Measurements from ENCODE around the gene HSFX2. TPM values are rescaled to one million over a fixed set of nuclear protein-coding genes. Genes with fewer than 3 reads are reported as not detected.
A peak's percentile ranks its signal among the peaks of the same experiment; 100 is the strongest.
"Not testable (repeated sequence)": the region's sequence is repeated elsewhere in the genome, so short reads cannot be mapped to it uniquely, and the experiment has no call there.

The HSFX2 gene, protein sequence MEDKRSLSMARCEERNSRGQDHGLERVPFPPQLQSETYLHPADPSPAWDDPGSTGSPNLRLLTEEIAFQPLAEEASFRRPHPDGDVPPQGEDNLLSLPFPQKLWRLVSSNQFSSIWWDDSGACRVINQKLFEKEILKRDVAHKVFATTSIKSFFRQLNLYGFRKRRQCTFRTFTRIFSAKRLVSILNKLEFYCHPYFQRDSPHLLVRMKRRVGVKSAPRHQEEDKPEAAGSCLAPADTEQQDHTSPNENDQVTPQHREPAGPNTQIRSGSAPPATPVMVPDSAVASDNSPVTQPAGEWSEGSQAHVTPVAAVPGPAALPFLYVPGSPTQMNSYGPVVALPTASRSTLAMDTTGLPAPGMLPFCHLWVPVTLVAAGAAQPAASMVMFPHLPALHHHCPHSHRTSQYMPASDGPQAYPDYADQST
- polyA plus RNA-seq (2013, experiment 1 of 2) = not detected
- 0.81 TPM for polyA plus RNA-seq (2013, experiment 2 of 2)

DNA sequence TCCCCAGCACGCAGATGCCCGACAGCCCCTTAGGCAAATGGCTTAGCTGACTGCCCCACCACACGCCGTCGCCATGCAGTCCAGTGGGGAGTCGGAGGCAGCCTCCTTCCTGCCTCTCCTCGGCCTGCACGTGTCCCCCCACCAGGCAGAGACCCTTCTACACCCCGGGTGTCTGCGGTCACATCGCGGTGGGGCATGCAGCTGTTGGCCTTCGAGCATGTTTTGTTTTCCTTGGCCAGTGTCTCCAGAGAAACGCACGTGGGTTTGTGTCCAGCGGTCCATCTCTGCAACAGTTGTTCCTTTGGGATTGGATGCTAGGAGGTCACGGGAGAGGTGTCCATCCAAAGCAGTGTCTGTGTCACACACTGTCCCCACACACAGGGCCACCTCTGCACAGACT lies at the start of gene HSFX2:
HSFX2 (minus strand) TSS at position 101 of the 400 bp plus-strand sequence. CDS start 614 bp downstream, outside the sequence.
- H3K4me3 ChIP-seq (ENCODE audit: extremely low read depth, insufficient read depth, low read length, poor library complexity, severe bottlenecking); H3K27ac ChIP-seq (ENCODE audit: low read depth, low read length, severe bottlenecking); H3K36me3 ChIP-seq (ENCODE audit: control insufficient read depth, insufficient read depth, low read length); H3K9me3 ChIP-seq (ENCODE audit: control insufficient read depth, low read length); H3K4me1 ChIP-seq (ENCODE audit: control insufficient read depth, insufficient read depth, low read length, poor library complexity, severe bottlenecking): not testable (repeated sequence)
- no CpG with 5 or more reads among the region's 17 CpGs for WGBS, 2 experiments (ENCODE audit: insufficient coverage in 2 of 2)

DNA sequence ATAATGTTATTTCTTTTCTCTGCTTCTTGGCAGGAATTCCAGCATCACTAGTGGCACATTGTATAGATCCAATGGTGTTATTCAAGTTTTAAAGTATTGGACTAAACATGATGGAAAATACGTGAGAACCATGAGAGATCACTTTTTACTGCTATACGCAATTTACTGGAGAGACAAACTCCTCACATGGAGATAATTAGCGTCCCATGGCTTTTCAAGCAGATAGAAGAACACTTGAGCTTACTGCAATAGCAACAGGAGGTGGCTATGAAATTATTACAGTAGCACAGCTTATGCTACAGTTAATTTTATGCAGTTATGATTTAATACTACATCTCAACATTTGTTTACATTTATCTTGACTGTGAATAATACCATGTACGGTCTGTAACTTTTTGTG lies 48.4 kb upstream of the HSFX2 start:
- no peaks in the 10 kb centered on the region for H3K4me1 ChIP-seq (ENCODE audit: control insufficient read depth, insufficient read depth, low read length, poor library complexity, severe bottlenecking)
- 100% methylated on average over 1 of the region's 4 CpGs; no CpG with 5 or more reads in 1 of the 2 experiments for WGBS, 2 experiments (ENCODE audit: insufficient coverage in 2 of 2)
- H3K36me3 ChIP-seq (ENCODE audit: control insufficient read depth, insufficient read depth, low read length) = no peaks in the 10 kb centered on the region
- H3K4me3 ChIP-seq (ENCODE audit: extremely low read depth, insufficient read depth, low read length, poor library complexity, severe bottlenecking) = no peak overlapping the region
- H3K27ac ChIP-seq (ENCODE audit: low read depth, low read length, severe bottlenecking) = no peak overlapping the region
- H3K9me3 ChIP-seq (ENCODE audit: control insufficient read depth, low read length) = no peaks in the 10 kb centered on the region

DNA sequence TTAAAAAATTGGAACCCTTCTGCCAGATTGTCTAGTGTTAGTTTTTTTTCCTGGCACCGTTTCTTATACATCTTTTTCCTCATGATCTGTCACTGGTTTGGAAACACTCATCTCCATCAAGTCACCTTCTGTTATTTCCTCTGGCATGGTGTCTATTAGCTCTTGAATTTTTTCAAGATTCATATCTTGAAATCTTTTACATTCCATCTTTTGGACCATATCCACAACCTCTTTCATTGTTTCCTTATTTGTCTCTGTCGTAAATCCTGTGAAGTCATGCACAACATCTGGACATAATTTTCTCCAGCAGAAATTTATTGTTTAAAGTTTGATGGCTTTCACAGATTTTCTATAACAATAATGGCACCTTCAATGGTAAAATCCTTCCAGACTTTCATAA lies 46.7 kb upstream of the HSFX2 start:
- H3K4me3 ChIP-seq (ENCODE audit: extremely low read depth, insufficient read depth, low read length, poor library complexity, severe bottlenecking) = no peak overlapping the region
- no peak overlapping the region for H3K27ac ChIP-seq (ENCODE audit: low read depth, low read length, severe bottlenecking)
- WGBS, 2 experiments (ENCODE audit: insufficient coverage in 2 of 2) = 67 to 100% methylated on average over 1 of the region's 2 CpGs
- no peaks in the 10 kb centered on the region for H3K36me3 ChIP-seq (ENCODE audit: control insufficient read depth, insufficient read depth, low read length)
- H3K9me3 ChIP-seq (ENCODE audit: control insufficient read depth, low read length) = no peaks in the 10 kb centered on the region
- H3K4me1 ChIP-seq (ENCODE audit: control insufficient read depth, insufficient read depth, low read length, poor library complexity, severe bottlenecking) = no peaks in the 10 kb centered on the region

DNA sequence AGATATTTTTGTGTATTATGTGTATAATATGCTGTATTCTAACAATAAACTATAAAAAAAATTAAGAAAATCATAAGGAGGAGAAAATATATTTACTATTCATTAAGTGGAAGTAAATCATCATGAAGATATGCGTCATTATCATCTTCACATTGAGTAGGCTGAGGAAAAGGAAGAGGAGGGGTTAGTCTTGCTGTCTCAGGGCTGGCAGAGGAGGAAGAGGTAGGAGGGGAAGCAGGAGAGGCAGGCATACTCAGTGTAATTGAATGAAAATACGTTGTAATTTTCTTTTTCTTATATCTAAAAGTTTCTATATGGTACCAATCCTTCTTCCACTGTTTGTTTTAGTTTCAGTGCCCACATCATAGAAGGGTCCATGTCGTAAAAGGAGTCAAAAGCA lies 46.3 kb upstream of the HSFX2 start:
- Histone ChIP-seq H3K27ac (ENCODE audit: low read depth, low read length, severe bottlenecking) (no peak overlapping the region), H3K4me1 (ENCODE audit: control insufficient read depth, insufficient read depth, low read length, poor library complexity, severe bottlenecking) (no peaks in the 10 kb centered on the region), H3K36me3 (ENCODE audit: control insufficient read depth, insufficient read depth, low read length) (no peaks in the 10 kb centered on the region), H3K9me3 (ENCODE audit: control insufficient read depth, low read length) (no peaks in the 10 kb centered on the region), H3K4me3 (ENCODE audit: extremely low read depth, insufficient read depth, low read length, poor library complexity, severe bottlenecking) (no peak overlapping the region)
- 86% methylated on average over 1 of the region's 3 CpGs; no CpG with 5 or more reads in 1 of the 2 experiments for WGBS, 2 experiments (ENCODE audit: insufficient coverage in 2 of 2)

DNA sequence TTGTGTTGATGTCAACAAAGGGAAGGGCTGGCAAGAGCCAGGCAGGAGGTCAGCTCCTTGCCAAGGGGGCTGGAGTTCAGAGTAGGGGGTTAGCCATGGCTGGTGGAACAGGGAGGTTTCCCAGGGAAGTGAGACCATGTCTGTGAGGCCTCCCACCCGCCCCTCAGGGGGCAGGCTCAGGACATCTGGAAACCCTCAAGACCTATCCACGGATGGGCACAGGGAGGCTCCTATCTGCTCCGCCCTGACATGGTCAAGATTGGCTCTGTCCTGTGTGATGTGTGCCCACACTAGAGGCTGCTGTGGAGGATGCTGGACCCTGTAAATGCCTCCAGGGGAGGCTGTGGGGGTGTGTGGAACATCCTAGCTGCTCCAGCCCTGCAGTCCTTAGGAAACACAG lies 44.5 kb upstream of the HSFX2 start:
- H3K9me3 ChIP-seq (ENCODE audit: control insufficient read depth, low read length) = no peaks in the 10 kb centered on the region
- WGBS, 2 experiments (ENCODE audit: insufficient coverage in 2 of 2) = 100% methylated on average over 1 of the region's 3 CpGs; no CpG with 5 or more reads in 1 of the 2 experiments

DNA sequence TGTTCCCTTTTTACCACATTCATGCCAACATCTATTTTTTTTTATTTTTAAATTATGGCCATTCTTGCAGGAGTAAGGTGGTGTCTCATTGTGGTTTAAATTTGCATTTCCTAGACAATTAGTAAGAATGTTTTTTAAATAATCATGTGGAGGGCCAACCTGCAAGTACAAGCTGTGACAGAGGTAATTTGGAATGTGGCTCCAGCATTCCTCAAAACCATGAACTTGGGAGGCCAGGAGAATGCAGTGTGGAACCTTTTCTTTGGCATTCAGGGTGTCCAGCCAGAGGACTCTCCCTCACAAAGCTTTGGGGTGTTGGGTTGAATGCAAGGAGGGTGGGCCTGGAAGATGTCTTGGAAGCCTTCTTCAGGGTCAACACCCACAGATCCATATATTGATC lies 43.7 kb upstream of the HSFX2 start:
- Histone ChIP-seq H3K9me3 (ENCODE audit: control insufficient read depth, low read length) (no peaks in the 10 kb centered on the region), H3K36me3 (ENCODE audit: control insufficient read depth, insufficient read depth, low read length) (no peaks in the 10 kb centered on the region), H3K4me3 (ENCODE audit: extremely low read depth, insufficient read depth, low read length, poor library complexity, severe bottlenecking) (no peak overlapping the region), H3K4me1 (ENCODE audit: control insufficient read depth, insufficient read depth, low read length, poor library complexity, severe bottlenecking) (no peaks in the 10 kb centered on the region), H3K27ac (ENCODE audit: low read depth, low read length, severe bottlenecking) (no peak overlapping the region)

More for the DNA sequence above, 44.5 kb upstream of the HSFX2 start:
- Histone ChIP-seq H3K27ac (ENCODE audit: low read depth, low read length, severe bottlenecking) (no peak overlapping the region), H3K4me3 (ENCODE audit: extremely low read depth, insufficient read depth, low read length, poor library complexity, severe bottlenecking) (no peak overlapping the region), H3K4me1 (ENCODE audit: control insufficient read depth, insufficient read depth, low read length, poor library complexity, severe bottlenecking) (no peaks in the 10 kb centered on the region), H3K36me3 (ENCODE audit: control insufficient read depth, insufficient read depth, low read length) (no peaks in the 10 kb centered on the region)

DNA sequence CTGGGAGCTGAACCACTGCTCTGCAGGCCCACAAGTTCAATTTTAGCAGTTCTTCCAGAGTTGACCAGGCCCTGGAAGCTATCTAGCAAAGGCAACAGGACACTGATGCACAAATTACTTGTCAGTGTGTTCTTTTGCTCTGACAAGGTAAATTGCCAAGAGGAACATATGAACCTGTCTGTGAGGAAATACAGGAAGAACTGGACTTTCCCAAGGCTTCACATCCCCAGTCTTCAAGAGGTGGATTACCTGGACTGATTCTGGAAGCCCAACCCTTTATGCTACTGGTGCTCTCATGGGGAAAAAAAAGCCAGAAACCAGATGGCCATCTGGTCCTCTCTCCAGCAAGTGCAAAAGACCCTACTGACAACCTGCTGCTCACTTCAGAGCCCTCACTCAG lies 38.4 kb upstream of the HSFX2 start:
- H3K4me1 ChIP-seq (ENCODE audit: control insufficient read depth, insufficient read depth, low read length, poor library complexity, severe bottlenecking) = peaks cover 6% of the 10 kb centered on the region
- H3K4me3 ChIP-seq (ENCODE audit: extremely low read depth, insufficient read depth, low read length, poor library complexity, severe bottlenecking) = no peak overlapping the region
- H3K9me3 ChIP-seq (ENCODE audit: control insufficient read depth, low read length) = no peaks in the 10 kb centered on the region
- H3K36me3 ChIP-seq (ENCODE audit: control insufficient read depth, insufficient read depth, low read length) = peaks cover 4% of the 10 kb centered on the region
- no peak overlapping the region for H3K27ac ChIP-seq (ENCODE audit: low read depth, low read length, severe bottlenecking)

DNA sequence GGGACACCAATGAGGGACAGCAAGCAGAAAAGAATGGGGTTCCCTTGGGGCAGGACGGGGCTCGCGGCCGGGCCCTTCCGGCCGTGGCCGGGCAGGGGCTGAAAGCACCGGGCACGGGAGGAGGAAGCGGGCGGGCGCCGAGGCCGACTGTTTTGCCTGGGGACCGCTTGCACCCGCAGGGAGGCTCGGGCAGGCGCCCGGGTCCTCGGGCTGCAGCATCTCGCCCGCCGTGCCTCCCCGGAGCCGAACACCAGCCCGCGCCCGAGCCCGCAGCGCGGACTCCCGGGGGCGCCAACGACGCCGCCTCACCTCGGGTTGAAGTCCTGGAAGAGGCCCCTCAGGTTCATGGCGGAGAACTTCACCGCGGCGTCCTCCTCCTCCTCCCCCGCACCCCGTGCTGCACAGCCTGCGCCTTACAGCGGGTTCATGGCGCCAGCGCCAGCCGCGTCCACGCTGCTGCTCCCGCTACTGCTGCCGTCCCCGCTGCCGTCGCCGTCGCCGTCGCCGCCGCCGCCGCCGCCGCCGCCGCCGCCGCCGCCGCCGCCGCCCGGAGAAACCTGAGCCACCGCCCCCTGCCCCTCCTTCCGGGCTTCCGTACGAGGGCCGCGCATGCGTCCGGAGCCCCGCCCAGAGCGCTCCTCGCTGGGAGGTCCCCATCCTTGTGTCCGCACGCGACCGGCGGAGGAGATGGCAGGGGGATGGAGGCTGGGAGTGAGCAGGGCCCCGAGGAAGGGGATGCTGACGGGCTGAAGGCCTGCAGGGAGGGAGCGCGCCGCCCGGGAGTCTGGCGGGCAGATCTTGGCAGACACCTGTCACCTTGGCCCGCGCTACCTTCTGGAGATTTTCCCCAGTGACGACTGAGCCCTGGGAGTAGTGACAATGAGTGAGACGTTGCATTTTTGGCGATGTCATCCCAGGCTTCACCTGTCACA lies 36.4 kb upstream of the HSFX2 start, which contains the start of gene TMEM185A:
TMEM185A (minus strand) TSS at position 559 of the 932 bp plus-strand sequence; CDS start at position 347, 212 bp downstream.
- Histone ChIP-seq H3K36me3 (ENCODE audit: control insufficient read depth, insufficient read depth, low read length) (peaks cover 10% of the 10 kb centered on the region), H3K27ac (ENCODE audit: low read depth, low read length, severe bottlenecking) (no peak within 1 kb of the TSS), H3K4me3 (ENCODE audit: extremely low read depth, insufficient read depth, low read length, poor library complexity, severe bottlenecking) (peak within 1 kb of the TSS; percentile 61), H3K4me1 (ENCODE audit: control insufficient read depth, insufficient read depth, low read length, poor library complexity, severe bottlenecking) (peaks cover 6% of the 10 kb centered on the region), H3K9me3 (ENCODE audit: control insufficient read depth, low read length) (no peaks in the 10 kb centered on the region)
- 0% methylated on average over 7 to 27 of the region's 102 CpGs for whole genome bisulfite sequencing, 2 experiments (ENCODE audit: insufficient coverage in 2 of 2)

DNA sequence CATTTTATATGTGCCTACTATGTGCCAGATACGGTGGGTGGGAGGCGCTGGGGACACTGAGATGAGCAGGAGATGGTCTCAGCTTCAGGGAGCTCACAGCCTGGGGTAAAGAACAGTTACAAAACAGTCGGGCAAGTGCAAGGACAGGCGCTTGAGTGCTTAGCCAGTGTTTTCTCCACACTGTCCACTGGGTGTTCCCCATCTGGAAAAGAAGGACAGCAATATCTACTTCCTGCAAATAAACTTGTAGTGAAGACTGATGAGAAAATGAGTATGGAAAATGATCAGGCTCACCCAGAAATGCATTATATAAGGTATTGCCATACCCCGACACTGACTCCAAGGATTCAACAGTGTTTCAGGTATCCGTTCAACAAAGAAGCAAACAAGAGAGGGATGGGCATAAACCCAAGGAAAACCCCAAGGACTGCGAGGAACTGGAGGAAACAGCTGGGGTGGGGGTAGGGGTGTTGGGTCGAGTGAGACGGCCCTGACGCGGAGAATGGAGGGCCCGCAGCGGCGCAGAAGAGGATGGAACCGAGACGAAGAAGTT lies 35.6 kb upstream of the HSFX2 start:
- H3K9me3 ChIP-seq (ENCODE audit: control insufficient read depth, low read length) = no peaks in the 10 kb centered on the region
- H3K36me3 ChIP-seq (ENCODE audit: control insufficient read depth, insufficient read depth, low read length) = peaks cover 10% of the 10 kb centered on the region
- no peak overlapping the region for H3K27ac ChIP-seq (ENCODE audit: low read depth, low read length, severe bottlenecking)
- WGBS, 2 experiments (ENCODE audit: insufficient coverage in 2 of 2) = 2% methylated on average over 11 of the region's 16 CpGs; no CpG with 5 or more reads in 1 of the 2 experiments
- peak overlapping the region; percentile 61 for H3K4me3 ChIP-seq (ENCODE audit: extremely low read depth, insufficient read depth, low read length, poor library complexity, severe bottlenecking)
- H3K4me1 ChIP-seq (ENCODE audit: control insufficient read depth, insufficient read depth, low read length, poor library complexity, severe bottlenecking) = peaks cover 14% of the 10 kb centered on the region

DNA sequence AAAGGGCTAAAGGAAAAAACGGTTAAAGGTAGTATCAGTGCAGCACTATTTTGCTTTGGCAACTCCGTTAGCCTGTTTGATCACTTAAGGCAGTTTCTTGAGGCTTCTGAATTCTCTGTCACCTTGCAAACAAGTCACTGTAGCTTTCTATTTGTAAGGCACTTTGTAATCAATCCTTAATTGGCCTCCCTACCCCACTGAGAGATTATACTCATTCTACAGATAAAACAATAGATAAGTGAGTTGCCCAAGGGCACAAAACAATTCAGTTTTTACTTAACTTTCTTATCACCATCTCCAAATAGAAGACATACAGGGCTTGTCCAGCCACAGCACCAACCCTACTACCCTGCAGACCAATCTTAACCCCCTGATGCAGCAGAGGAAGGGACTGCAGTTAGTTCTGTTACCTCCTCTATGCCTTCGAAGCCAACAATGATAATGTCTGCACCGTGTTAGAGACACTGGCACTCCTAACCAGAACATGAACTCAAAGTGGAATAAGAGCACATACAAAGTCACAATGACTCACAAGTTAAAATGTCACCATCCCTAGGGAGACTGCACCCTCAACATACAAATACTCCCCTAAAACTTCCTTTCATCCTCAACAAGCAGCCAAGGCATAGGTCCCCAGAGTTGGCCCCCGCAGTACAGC lies 34.7 kb upstream of the HSFX2 start:
- Histone ChIP-seq H3K9me3 (ENCODE audit: control insufficient read depth, low read length) (no peaks in the 10 kb centered on the region), H3K36me3 (ENCODE audit: control insufficient read depth, insufficient read depth, low read length) (peaks cover 10% of the 10 kb centered on the region), H3K4me3 (ENCODE audit: extremely low read depth, insufficient read depth, low read length, poor library complexity, severe bottlenecking) (peak overlapping the region; percentile 61), H3K27ac (ENCODE audit: low read depth, low read length, severe bottlenecking) (no peak overlapping the region), H3K4me1 (ENCODE audit: control insufficient read depth, insufficient read depth, low read length, poor library complexity, severe bottlenecking) (peaks cover 14% of the 10 kb centered on the region)
- 66% methylated on average over 3 of the region's 5 CpGs; no CpG with 5 or more reads in 1 of the 2 experiments for WGBS, 2 experiments (ENCODE audit: insufficient coverage in 2 of 2)

Data from mesodermal cell (in vitro differentiated cells).